HG03045 (cell line): ENCODE data around the gene ATP2B3.
A peak's percentile ranks its signal among the peaks of the same experiment; 100 is the strongest.
"Not testable (repeated sequence)": the region's sequence is repeated elsewhere in the genome, so short reads cannot be mapped to it uniquely, and the experiment has no call there.

ENCODE experiments used
- ATAC-seq: cut with Tn5 transposase; IDR thresholded peaks from one replicate; pipeline ENCODE4 v1.9.1; 2021; ENCODE audit warnings: mild to moderate bottlenecking, moderate library complexity; ENCODE audit not compliant: unreplicated experiment

Gene ATP2B3

GRCh38 chrX:153592091-153592833 is 74.8 kb downstream of the ATP2B3 start:
- ATAC-seq, result no peak

- ATAC-seq, result no peak
These were observed 75.7 kb downstream of the ATP2B3 start for GRCh38 chrX:153592966-153593688.

- no peak for ATAC-seq
These were observed 76.5 kb downstream of the ATP2B3 start for GRCh38 chrX:153593811-153594500.

GRCh38 chrX:153595387-153595786 is 77.9 kb downstream of the ATP2B3 start:
- ATAC-seq, result no peak

- no peak for ATAC-seq
These were observed 78.7 kb downstream of the ATP2B3 start for GRCh38 chrX:153595859-153596857.

- ATAC-seq, result no peak
These were observed 79.7 kb downstream of the ATP2B3 start for GRCh38 chrX:153596981-153597750.

GRCh38 chrX:153598541-153599191 is 81.2 kb downstream of the ATP2B3 start, which contains the start of gene CCNQ:
Gene CCNQ, minus strand, starts transcription at chrX:153599139. Its CDS starts 66 bp downstream, at chrX:153599073.
- ATAC-seq, result peak; percentile 55

- peak; percentile 91 for ATAC-seq
These were observed 82.0 kb downstream of the ATP2B3 start for GRCh38 chrX:153599192-153600031.

GRCh38 chrX:153600032-153600373 is 82.6 kb downstream of the ATP2B3 start:
- no peak for ATAC-seq

GRCh38 chrX:153600921-153601320 is 83.5 kb downstream of the ATP2B3 start:
- no peak for ATAC-seq

- no peak for ATAC-seq
These were observed 84.2 kb downstream of the ATP2B3 start for GRCh38 chrX:153601511-153602110.

GRCh38 chrX:153602601-153603000 is 85.2 kb downstream of the ATP2B3 start:
- ATAC-seq, result no peak

- no peak for ATAC-seq
These were observed 85.8 kb downstream of the ATP2B3 start for GRCh38 chrX:153603131-153603656.

- not testable (repeated sequence) for ATAC-seq
These were observed 87.4 kb downstream of the ATP2B3 start for GRCh38 chrX:153604666-153605380.

GRCh38 chrX:153606503-153606902 is 89.1 kb downstream of the ATP2B3 start:
- no peak for ATAC-seq

GRCh38 chrX:153608376-153608775 is 90.9 kb downstream of the ATP2B3 start:
- ATAC-seq, result no peak

- ATAC-seq, result no peak
These were observed 91.4 kb downstream of the ATP2B3 start for GRCh38 chrX:153608806-153609205.
